ENCODE measurements around the gene MBP.

The MBP gene

DNA sequence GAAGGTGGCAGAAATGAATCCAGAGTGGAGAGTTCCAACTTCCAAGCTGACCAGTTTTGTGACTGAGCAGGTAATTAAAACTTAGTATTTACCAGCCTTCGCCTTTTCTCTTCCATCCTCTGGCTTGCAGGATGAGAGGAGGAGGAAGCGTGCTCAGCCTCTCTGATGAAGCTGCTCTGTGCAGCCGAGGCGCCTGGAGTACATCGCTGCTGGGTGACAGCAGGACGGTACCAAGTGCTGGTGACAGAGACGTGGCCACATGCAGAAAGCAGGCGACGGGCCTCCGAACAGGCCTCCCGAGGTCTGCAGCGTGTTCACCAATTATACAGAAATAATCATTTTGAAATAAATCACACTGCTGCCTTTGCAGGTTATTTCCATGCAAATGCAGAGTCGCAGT is 95.0 kb downstream of the MBP start (continued):
- TF ChIP-seq, protein P1, sequence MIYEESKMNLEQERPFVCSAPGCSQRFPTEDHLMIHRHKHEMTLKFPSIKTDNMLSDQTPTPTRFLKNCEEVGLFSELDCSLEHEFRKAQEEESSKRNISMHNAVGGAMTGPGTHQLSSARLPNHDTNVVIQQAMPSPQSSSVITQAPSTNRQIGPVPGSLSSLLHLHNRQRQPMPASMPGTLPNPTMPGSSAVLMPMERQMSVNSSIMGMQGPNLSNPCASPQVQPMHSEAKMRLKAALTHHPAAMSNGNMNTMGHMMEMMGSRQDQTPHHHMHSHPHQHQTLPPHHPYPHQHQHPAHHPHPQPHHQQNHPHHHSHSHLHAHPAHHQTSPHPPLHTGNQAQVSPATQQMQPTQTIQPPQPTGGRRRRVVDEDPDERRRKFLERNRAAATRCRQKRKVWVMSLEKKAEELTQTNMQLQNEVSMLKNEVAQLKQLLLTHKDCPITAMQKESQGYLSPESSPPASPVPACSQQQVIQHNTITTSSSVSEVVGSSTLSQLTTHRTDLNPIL (CRISPR knock-in tag; IDR thresholded peaks at IDR 0.05; ENCODE audit: low read depth) = no peak
- TF ChIP-seq ZNF8 (CRISPR knock-in tag; IDR thresholded peaks at IDR 0.05) (no peak), ZFP3 (CRISPR knock-in tag; IDR thresholded peaks at IDR 0.05) (no peak), CSDC2 (CRISPR knock-in tag; IDR thresholded peaks at IDR 0.05) (no peak), OSR1 (CRISPR knock-in tag; IDR thresholded peaks at IDR 0.05) (no peak), ZFP30 (CRISPR knock-in tag; IDR thresholded peaks at IDR 0.05) (no peak)

DNA sequence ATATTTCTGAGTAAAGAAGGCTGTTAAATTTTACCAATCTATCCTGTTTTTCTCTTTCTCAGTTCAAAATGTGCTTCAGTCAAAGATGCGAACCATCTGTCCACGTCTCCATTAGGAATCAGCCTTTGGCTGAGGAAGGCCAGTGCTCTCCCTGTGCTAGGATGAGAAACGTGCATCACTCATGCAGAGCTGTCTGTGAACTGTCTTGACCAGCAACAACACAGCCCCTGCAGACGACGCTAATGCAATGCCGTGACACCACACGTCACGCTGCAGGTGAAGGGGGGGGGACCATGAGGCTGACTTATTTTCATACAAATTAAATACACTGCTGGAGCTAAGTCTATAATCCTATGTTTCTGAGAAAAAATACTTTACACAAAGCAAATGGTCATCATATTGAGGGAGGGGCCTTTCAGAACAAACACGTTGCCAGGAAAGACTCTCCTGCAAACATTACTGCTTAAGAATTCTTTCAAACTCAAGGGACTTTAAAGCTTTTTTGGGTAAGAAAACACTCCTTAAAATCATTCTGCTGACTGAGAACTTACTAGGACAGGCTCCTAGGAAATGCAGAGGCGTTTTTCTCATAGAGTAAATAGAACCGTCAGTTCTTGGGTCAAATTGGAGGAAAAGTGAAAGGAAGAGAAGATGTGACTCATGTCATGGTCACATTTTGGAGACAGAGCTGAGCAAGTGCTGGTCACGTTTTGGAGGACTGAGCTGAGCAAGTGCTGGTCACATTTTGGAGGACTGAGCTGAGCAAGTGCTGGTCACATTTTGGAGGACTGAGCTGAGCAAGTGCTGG is 97.0 kb downstream of the MBP start:
- ATAC-seq = no peak
- no peak for TF ChIP-seq ZC3H10 (CRISPR knock-in tag; IDR thresholded peaks at IDR 0.05)
- TF ChIP-seq, protein P2, sequence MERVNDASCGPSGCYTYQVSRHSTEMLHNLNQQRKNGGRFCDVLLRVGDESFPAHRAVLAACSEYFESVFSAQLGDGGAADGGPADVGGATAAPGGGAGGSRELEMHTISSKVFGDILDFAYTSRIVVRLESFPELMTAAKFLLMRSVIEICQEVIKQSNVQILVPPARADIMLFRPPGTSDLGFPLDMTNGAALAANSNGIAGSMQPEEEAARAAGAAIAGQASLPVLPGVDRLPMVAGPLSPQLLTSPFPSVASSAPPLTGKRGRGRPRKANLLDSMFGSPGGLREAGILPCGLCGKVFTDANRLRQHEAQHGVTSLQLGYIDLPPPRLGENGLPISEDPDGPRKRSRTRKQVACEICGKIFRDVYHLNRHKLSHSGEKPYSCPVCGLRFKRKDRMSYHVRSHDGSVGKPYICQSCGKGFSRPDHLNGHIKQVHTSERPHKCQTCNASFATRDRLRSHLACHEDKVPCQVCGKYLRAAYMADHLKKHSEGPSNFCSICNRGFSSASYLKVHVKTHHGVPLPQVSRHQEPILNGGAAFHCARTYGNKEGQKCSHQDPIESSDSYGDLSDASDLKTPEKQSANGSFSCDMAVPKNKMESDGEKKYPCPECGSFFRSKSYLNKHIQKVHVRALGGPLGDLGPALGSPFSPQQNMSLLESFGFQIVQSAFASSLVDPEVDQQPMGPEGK (CRISPR knock-in tag; IDR thresholded peaks at IDR 0.05; ENCODE audit: borderline replicate concordance) = no peak
- no peak for TF ChIP-seq ZNF70 (CRISPR knock-in tag; IDR thresholded peaks at IDR 0.05)
- TF ChIP-seq ISL1 (CRISPR knock-in tag; IDR thresholded peaks at IDR 0.05) = no peak
- no peak for TF ChIP-seq TCF4 (CRISPR knock-in tag; IDR thresholded peaks at IDR 0.05; ENCODE audit: borderline replicate concordance)
- TF ChIP-seq, protein P1 (CRISPR knock-in tag; IDR thresholded peaks at IDR 0.05; ENCODE audit: low read depth) = no peak

DNA sequence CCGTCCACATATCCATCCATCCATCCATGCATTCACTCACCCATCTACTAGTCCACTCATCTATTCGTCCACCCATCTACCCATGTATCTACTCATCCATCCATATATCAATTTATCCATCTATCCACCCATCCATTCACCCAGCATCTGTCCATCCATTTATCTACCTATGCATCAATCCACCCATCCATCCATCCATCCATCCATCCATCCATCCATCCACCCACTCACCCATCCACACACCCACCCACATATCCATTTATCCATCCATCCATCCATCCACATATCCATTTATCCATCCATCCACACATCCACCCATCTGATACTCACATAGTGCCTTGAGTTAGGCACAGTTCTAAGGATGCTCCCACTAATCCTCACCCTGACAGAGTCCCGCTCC is 99.0 kb downstream of the MBP start:
- ATAC-seq = no peak
- no peak for TF ChIP-seq TOX (CRISPR knock-in tag; IDR thresholded peaks at IDR 0.05; ENCODE audit: borderline replicate concordance)
- TF ChIP-seq, protein P3, sequence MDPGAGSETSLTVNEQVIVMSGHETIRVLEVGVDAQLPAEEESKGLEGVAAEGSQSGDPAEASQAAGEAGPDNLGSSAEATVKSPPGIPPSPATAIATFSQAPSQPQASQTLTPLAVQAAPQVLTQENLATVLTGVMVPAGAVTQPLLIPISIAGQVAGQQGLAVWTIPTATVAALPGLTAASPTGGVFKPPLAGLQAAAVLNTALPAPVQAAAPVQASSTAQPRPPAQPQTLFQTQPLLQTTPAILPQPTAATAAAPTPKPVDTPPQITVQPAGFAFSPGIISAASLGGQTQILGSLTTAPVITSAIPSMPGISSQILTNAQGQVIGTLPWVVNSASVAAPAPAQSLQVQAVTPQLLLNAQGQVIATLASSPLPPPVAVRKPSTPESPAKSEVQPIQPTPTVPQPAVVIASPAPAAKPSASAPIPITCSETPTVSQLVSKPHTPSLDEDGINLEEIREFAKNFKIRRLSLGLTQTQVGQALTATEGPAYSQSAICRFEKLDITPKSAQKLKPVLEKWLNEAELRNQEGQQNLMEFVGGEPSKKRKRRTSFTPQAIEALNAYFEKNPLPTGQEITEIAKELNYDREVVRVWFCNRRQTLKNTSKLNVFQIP (CRISPR knock-in tag; IDR thresholded peaks at IDR 0.05; ENCODE audit: borderline replicate concordance, low read depth) = no peak
- no peak for TF ChIP-seq PPARA (CRISPR knock-in tag; IDR thresholded peaks at IDR 0.05; ENCODE audit: borderline replicate concordance)
- TF ChIP-seq ZNF565 (CRISPR knock-in tag; conservative IDR thresholded peaks at IDR 0.05; ENCODE audit: low read depth) = no peak
- no peak for TF ChIP-seq TSHZ2 (CRISPR knock-in tag; IDR thresholded peaks at IDR 0.05)
- no peak for TF ChIP-seq BACH2 (CRISPR knock-in tag; IDR thresholded peaks at IDR 0.05; ENCODE audit: borderline replicate concordance)
- TF ChIP-seq CSRNP3 (CRISPR knock-in tag; IDR thresholded peaks at IDR 0.05) = no peak

Data from SK-N-SH treated with all-trans-retinoic acid at 6 μM for 48 hours (cell line).